ENCODE measurements around the gene LRIG1.
"Not testable (repeated sequence)": the region's sequence is repeated elsewhere in the genome, so short reads cannot be mapped to it uniquely, and the experiment has no call there.

DNA sequence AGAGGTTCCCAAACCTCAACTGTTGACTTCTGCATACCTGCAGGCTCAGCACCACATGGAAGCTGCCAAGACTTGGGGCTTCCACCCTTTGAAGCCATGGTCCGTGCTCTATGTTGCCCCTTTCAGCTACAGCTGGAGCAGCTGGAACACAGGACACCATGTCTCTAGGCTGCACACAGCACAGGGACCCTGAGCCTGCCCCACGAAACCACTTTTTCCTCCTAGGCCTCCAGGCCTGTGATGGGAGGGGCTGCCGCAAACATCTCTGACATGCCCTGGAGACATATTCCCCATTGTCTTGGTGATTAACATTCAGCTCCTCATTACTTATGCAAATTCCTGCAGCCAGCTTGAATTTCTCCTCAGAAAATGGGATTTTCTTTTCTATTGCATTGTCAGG, 78.9 kb downstream of the LRIG1 start:
- TF ChIP-seq, protein P1, sequence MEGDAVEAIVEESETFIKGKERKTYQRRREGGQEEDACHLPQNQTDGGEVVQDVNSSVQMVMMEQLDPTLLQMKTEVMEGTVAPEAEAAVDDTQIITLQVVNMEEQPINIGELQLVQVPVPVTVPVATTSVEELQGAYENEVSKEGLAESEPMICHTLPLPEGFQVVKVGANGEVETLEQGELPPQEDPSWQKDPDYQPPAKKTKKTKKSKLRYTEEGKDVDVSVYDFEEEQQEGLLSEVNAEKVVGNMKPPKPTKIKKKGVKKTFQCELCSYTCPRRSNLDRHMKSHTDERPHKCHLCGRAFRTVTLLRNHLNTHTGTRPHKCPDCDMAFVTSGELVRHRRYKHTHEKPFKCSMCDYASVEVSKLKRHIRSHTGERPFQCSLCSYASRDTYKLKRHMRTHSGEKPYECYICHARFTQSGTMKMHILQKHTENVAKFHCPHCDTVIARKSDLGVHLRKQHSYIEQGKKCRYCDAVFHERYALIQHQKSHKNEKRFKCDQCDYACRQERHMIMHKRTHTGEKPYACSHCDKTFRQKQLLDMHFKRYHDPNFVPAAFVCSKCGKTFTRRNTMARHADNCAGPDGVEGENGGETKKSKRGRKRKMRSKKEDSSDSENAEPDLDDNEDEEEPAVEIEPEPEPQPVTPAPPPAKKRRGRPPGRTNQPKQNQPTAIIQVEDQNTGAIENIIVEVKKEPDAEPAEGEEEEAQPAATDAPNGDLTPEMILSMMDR (IDR thresholded peaks at IDR 0.05; ENCODE audit: low read depth, low read length): not testable (repeated sequence)
- not testable (repeated sequence) for TF ChIP-seq EZH2phosphoT487 (IDR thresholded peaks at IDR 0.05; ENCODE audit: low read depth)

Data from OCI-LY3 (cell line).